Measurements from ENCODE around the gene ST3GAL4.

DNA sequence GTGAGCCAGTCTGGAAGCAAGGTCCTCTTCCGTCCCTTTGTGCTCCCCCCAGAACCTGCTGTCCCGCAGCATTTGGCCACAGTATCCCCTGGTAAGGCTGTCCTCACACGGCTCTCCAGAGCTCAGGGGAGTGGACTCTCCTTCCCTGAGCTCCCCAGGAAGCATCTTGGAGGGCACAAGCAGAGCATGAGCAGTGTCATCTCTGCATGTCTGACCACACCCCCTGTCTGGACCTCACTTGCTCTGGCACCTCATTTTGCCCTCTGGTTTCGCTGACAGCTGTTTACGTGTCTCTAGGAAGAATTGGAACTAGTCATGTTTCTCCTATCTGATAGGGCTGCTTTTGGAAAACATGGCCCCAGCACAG, 36.1 kb upstream of the ST3GAL4 start:
- TF ChIP-seq CTCF (IDR thresholded peaks at IDR 0.05) (no peak), POLR2A (IDR thresholded peaks at IDR 0.05) (no peak)

All from testis (tissue), 2 donors.